ENCODE data around the gene GALR2. TPM values are rescaled to one million over a fixed set of nuclear protein-coding genes. Genes with fewer than 3 reads are reported as not detected.

GALR2 gene
- total and polyA plus RNA-seq, 9 of the 15 experiments (the other 6 are each of a cell fraction or from before 2014, with no cell fraction given): 0.34 TPM; not detected in 8

DNA sequence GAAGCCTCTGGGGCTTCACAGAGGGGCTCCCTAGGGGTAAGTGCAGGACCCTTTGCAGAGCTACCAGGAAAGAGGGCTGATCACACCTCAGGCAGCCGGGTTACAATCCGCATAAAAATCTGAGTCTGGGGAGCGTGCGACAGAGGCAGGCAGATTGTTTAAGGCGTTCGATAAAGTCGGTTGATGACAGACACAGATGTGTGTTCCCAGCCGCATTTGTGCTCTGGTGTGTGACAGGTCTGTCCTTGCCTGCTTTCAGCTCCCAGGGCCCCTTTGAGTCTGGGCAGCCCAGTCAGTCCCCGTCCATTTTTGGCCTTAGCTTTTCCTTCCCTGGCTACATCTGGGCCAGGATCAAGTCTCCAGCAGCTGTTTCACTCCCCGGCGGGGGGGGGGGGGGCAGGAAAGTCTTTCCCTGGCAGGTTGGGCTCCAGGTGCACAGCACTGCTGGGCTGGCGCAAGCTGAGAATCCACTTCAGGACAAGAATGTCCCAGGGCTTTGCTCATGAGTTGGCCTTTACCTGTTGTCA lies 3.1 kb downstream of the GALR2 start:
- ChIA-PET CTCF (ENCODE audit: low intra/inter-chr PET ratio) (no interaction called here), POLR2A (interaction anchor here (1.5 kb wide), 1 partner anchor 8 kb away, joined by 4 read pairs; no protein-coding TSS in a partner anchor)
- WGBS (ENCODE audit: insufficient coverage, low coverage, missing lambda C conversion rate): 20% methylated on average over 10 of the region's 12 CpGs
- FAIRE-seq (no peak), DNase-seq (ENCODE audit: extremely low read depth in 1 of 4, low spot score in 3 of 4) (peak in 2 of 4 experiments; percentile 48 to 49), ATAC-seq (no peak)
- Histone ChIP-seq H3K4me1 (replicated peaks in 1 of 2; ENCODE audit: control insufficient read depth in 2 of 2, insufficient read depth in 2 of 2, low read length in 2 of 2) (peaks cover 0 to 59% of the 10 kb centered on the region in 2 experiments; a peak in 3 of 5 replicates), H3K9ac (ENCODE audit: insufficient read depth in 1 of 2, low read depth in 2 of 2, low read length in 2 of 2) (no peak overlapping the region), H2AFZ (ENCODE audit: low read depth, low read length) (no peak overlapping the region), H3K79me2 (ENCODE audit: control insufficient read depth, insufficient read depth, low read length) (peaks cover 4% of the 10 kb centered on the region), H3K9me1 (ENCODE audit: control insufficient read depth, insufficient read depth, low read length) (peaks cover 4% of the 10 kb centered on the region), H3K4me2 (ENCODE audit: insufficient read depth, low read length) (no peak overlapping the region), H3K4me3 (no peak overlapping the region), H4K20me1 (replicated peaks; ENCODE audit: control insufficient read depth, insufficient read depth, low read length) (peaks cover 4% of the 10 kb centered on the region; the same call in 1 of the 2 replicates), H3K27me3 (ENCODE audit: control insufficient read depth in 2 of 2, insufficient read depth in 2 of 2, low read length in 2 of 2) (peaks cover 18 to 44% of the 10 kb centered on the region in 2 experiments; a peak in 4 of 5 replicates), H3K27ac (ENCODE audit: extremely low read depth, low read depth, low read length) (no peak overlapping the region), H3K36me3 (ENCODE audit: control insufficient read depth, insufficient read depth, low read length) (peaks cover 2% of the 10 kb centered on the region; the same call in 1 of the 3 replicates), H3K9me3 (replicated peaks; ENCODE audit: control insufficient read depth, insufficient read depth, low read depth, low read length) (no peaks in the 10 kb centered on the region)
- intact Hi-C loops (cut with micrococcal nuclease) (no loop called here), in situ Hi-C loops (cut with MboI) (no loop called here)
- no TSS peak for BruUV-seq (replicated peaks)
- peak; percentile 72; the same call in 1 of the 2 replicates for TF ChIP-seq ZNF740 (CRISPR knock-in tag; IDR thresholded peaks at IDR 0.05)
- peak in 1 of 2 experiments; percentile 78; a peak in 2 of 4 replicates for TF ChIP-seq ZNF740 (tag; IDR thresholded peaks at IDR 0.05)
- TF ChIP-seq HNRNPK (IDR thresholded peaks at IDR 0.05; ENCODE audit: low read depth, low read length, poor library complexity, severe bottlenecking): no peak
- TF ChIP-seq TFAP4 (CRISPR knock-in tag; IDR thresholded peaks at IDR 0.05; ENCODE audit: borderline replicate concordance): peak; percentile 26; the same call in 1 of the 2 replicates
- TF ChIP-seq, protein P1, sequence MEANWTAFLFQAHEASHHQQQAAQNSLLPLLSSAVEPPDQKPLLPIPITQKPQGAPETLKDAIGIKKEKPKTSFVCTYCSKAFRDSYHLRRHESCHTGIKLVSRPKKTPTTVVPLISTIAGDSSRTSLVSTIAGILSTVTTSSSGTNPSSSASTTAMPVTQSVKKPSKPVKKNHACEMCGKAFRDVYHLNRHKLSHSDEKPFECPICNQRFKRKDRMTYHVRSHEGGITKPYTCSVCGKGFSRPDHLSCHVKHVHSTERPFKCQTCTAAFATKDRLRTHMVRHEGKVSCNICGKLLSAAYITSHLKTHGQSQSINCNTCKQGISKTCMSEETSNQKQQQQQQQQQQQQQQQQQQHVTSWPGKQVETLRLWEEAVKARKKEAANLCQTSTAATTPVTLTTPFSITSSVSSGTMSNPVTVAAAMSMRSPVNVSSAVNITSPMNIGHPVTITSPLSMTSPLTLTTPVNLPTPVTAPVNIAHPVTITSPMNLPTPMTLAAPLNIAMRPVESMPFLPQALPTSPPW (CRISPR knock-in tag; IDR thresholded peaks at IDR 0.05): peak; percentile 34; the same call in 1 of the 2 replicates

Data from K562 (cell line).